ENCODE measurements around the gene PTMA. TPM values are rescaled to one million over a fixed set of nuclear protein-coding genes. Genes with fewer than 3 reads are reported as not detected.
A peak's percentile ranks its signal among the peaks of the same experiment; 100 is the strongest.

PTMA gene
- total and polyA plus RNA-seq, 9 of the 15 experiments (the other 6 are each of a cell fraction or from before 2014, with no cell fraction given) = 429 to 2,322 (median 1,578) TPM

- TF ChIP-seq, protein P1, sequence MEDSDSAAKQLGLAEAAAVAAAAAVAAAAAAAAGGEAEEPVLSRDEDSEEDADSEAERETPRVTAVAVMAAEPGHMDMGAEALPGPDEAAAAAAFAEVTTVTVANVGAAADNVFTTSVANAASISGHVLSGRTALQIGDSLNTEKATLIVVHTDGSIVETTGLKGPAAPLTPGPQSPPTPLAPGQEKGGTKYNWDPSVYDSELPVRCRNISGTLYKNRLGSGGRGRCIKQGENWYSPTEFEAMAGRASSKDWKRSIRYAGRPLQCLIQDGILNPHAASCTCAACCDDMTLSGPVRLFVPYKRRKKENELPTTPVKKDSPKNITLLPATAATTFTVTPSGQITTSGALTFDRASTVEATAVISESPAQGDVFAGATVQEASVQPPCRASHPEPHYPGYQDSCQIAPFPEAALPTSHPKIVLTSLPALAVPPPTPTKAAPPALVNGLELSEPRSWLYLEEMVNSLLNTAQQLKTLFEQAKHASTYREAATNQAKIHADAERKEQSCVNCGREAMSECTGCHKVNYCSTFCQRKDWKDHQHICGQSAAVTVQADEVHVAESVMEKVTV (CRISPR knock-in tag; IDR thresholded peaks at IDR 0.05) = peak; percentile 48; the same call in 1 of the 2 replicates
- TF ChIP-seq PTRF (tag; IDR thresholded peaks at IDR 0.05) (no peak), ZNF740 (CRISPR knock-in tag; IDR thresholded peaks at IDR 0.05) (no peak), ZNF740 (tag; IDR thresholded peaks at IDR 0.05) (no peak), RBFOX2 (IDR thresholded peaks at IDR 0.05; ENCODE audit: low read depth, low read length) (peak; percentile 55), HOXB6 (CRISPR knock-in tag; IDR thresholded peaks at IDR 0.05; ENCODE audit: borderline replicate concordance) (no peak), WHSC1 (IDR thresholded peaks at IDR 0.05; ENCODE audit: low read length) (no peak), RAD51 (IDR thresholded peaks at IDR 0.05; ENCODE audit: borderline replicate concordance, low read depth) (no peak), MCM2 (IDR thresholded peaks at IDR 0.05; ENCODE audit: low read depth) (no peak), KAT2B (IDR thresholded peaks at IDR 0.05; ENCODE audit: low read depth, low read length) (no peak), XRCC5 (IDR thresholded peaks at IDR 0.05; ENCODE audit: low read depth, low read length) (0 out of 2 replicates have a peak, but pooled peaks have one; percentile 32), ASH1L (IDR thresholded peaks at IDR 0.05; ENCODE audit: borderline replicate concordance, low read depth, partially characterized antibody) (no peak), NR2C1 (IDR thresholded peaks at IDR 0.05) (0 out of 2 replicates have a peak, but pooled peaks have one; percentile 17), NR2C1 (tag; IDR thresholded peaks at IDR 0.05) (no peak), HNRNPH1 (optimal IDR thresholded peaks at IDR 0.05; ENCODE audit: low read depth, low read length) (no peak), ARID2 (IDR thresholded peaks at IDR 0.05) (peak; percentile 62; the same call in 1 of the 2 replicates), RB1 (IDR thresholded peaks at IDR 0.05; ENCODE audit: low read depth) (peak; percentile 24; the same call in 1 of the 2 replicates), NCOR1 (IDR thresholded peaks at IDR 0.05) (peak; percentile 34; the same call in 1 of the 2 replicates), RHOXF2B (CRISPR knock-in tag; conservative IDR thresholded peaks at IDR 0.05) (no peak), PTBP1 (IDR thresholded peaks at IDR 0.05; ENCODE audit: low read depth, low read length) (0 out of 2 replicates have a peak, but pooled peaks have one; percentile 49), NFIC (IDR thresholded peaks at IDR 0.05) (no peak), ELF2 (CRISPR knock-in tag; IDR thresholded peaks at IDR 0.05) (no peak), ZNF212 (CRISPR knock-in tag; IDR thresholded peaks at IDR 0.05) (no peak), NR3C1 (CRISPR knock-in tag; IDR thresholded peaks at IDR 0.05) (no peak), RBM22 (IDR thresholded peaks at IDR 0.05; ENCODE audit: low read depth, low read length, poor library complexity, severe bottlenecking) (peak; percentile 63), STAG1 (CRISPR knock-in tag; IDR thresholded peaks at IDR 0.05; ENCODE audit: borderline replicate concordance) (peak; percentile 37; the same call in 1 of the 2 replicates), KLF16 (IDR thresholded peaks at IDR 0.05) (no peak)
These were observed 6.5 kb downstream of the PTMA start (continued) for GRCh38 chr2:231714639-231715498.

Data from K562 (cell line).